ENCODE measurements around the gene ACAD8.

ACAD8 gene

GRCh38 chr11:134216816-134217215, 36.6 kb upstream of the ACAD8 start:
- no peaks in the 10 kb centered on the region for H3K4me1 ChIP-seq
- H3K4me3 ChIP-seq: no peak overlapping the region
- no peaks in the 10 kb centered on the region for H3K9me3 ChIP-seq
- no peak for TF ChIP-seq CTCF (IDR thresholded peaks at IDR 0.05)
- H3K27me3 ChIP-seq: no peaks in the 10 kb centered on the region
- H3K36me3 ChIP-seq: peaks cover 0 to 47% (median 7%) of the 10 kb centered on the region in 3 donors
- DNase-seq: no peak
- intact Hi-C loops (cut with DNase I; ENCODE audit: low total_unique reads): no loop called here
- no peak overlapping the region for H3K27ac ChIP-seq

- Histone ChIP-seq H3K27ac (no peak overlapping the region), H3K36me3 (peaks cover 0 to 16% (median 7%) of the 10 kb centered on the region in 3 donors), H3K27me3 (no peaks in the 10 kb centered on the region), H3K9me3 (no peaks in the 10 kb centered on the region), H3K4me1 (peaks cover 0 to 36% (median 28%) of the 10 kb centered on the region in 4 donors), H3K4me3 (peak overlapping the region; percentile 74 to 86)
- DNase-seq: no peak
- no peak for TF ChIP-seq CTCF (IDR thresholded peaks at IDR 0.05)
- intact Hi-C loops (cut with DNase I; ENCODE audit: low total_unique reads): no loop called here
Observed at GRCh38 chr11:134223121-134223520, 30.2 kb upstream of the ACAD8 start.

- intact Hi-C loops (cut with DNase I; ENCODE audit: low total_unique reads): loop anchor here (2.0 kb wide), 1 partner anchor 29 kb away; the partner anchor contains the start of genes ACAD8 and THYN1
- H3K9me3 ChIP-seq: no peaks in the 10 kb centered on the region
- peak in 1 of 2 experiments; percentile 30 for TF ChIP-seq CTCF (IDR thresholded peaks at IDR 0.05)
- H3K4me1 ChIP-seq: peaks cover 0 to 40% (median 28%) of the 10 kb centered on the region in 4 donors
- peaks cover 0 to 9% (median 3%) of the 10 kb centered on the region in 3 donors for H3K36me3 ChIP-seq
- no peaks in the 10 kb centered on the region for H3K27me3 ChIP-seq
- peak within 1 kb of the TSS; percentile 85 to 87 for H3K27ac ChIP-seq
- peak within 1 kb of the TSS; percentile 74 to 86 for H3K4me3 ChIP-seq
- peak; percentile 96 to 97 for DNase-seq
Observed at GRCh38 chr11:134223836-134224709, 29.3 kb upstream of the ACAD8 start, which contains the start of the genes NCAPD3 and VPS26B. Gene NCAPD3, minus strand, starts transcription at chr11:134223967. Its CDS starts 41 bp downstream, at chr11:134223926. Gene VPS26B, plus strand, starts transcription at chr11:134224671. Its CDS starts 452 bp downstream, at chr11:134225123.

DNA sequence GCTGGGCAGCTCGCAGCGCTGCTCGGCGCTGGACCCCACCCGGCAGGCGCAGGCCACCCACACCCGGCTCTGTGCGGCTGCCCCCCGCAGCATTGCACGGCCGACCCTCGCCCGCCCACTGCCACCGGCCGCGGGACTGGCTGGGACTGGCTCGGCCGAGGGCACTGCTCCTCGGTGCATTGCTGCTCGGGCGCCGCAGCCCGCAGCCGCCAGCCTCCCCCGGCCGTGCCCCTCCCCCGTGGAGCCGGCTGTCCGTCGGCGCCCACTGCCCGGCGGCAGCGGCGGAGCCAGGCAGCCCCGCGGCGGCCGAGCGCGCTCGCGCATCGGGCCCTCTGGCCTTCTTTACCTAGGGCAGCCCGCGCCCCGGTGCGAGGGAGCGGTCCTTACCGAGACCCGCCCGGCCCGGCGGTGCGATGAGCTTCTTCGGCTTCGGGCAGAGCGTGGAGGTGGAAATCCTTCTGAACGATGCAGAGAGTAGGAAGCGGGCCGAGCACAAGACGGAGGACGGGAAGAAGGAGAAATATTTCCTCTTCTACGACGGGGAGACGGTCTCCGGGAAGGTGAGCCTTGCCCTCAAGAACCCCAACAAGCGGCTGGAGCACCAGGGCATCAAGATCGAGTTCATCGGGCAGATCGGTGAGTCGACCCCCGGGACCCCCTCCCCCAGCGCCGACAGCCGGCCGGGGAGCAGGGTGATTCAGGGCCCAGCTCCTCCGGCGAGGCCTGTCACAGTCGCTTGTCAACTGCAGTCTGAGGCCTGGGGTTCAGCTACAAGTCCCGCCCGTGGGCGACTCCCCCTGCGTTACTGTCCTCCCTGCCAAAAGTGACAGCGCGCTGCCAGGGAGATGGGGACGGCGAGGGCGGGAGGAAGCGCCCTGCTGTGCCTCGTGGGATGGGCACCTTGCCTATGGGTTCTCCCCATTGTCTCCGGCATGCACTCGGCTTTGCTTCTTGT, 28.4 kb upstream of the ACAD8 start:
- H3K4me1 ChIP-seq: peaks cover 0 to 44% (median 29%) of the 10 kb centered on the region in 4 donors
- H3K27me3 ChIP-seq: no peaks in the 10 kb centered on the region
- no peaks in the 10 kb centered on the region for H3K9me3 ChIP-seq
- H3K36me3 ChIP-seq: no peaks in the 10 kb centered on the region
- intact Hi-C loops (cut with DNase I; ENCODE audit: low total_unique reads): loop anchor here (2.0 kb wide), 1 partner anchor 28 kb away; the partner anchor contains the start of genes ACAD8 and THYN1
- peak; percentile 61 to 83 for DNase-seq
- no peak for TF ChIP-seq CTCF (IDR thresholded peaks at IDR 0.05)
- peak overlapping the region; percentile 85 to 87 for H3K27ac ChIP-seq
- peak overlapping the region; percentile 74 to 86 for H3K4me3 ChIP-seq

GRCh38 chr11:134226806-134227325, 26.5 kb upstream of the ACAD8 start:
- no peak for TF ChIP-seq CTCF (IDR thresholded peaks at IDR 0.05)
- DNase-seq: no peak
- Histone ChIP-seq H3K4me1 (peaks cover 0 to 48% (median 29%) of the 10 kb centered on the region in 4 donors), H3K27me3 (no peaks in the 10 kb centered on the region), H3K27ac (no peak overlapping the region), H3K36me3 (no peaks in the 10 kb centered on the region), H3K4me3 (peak overlapping the region in 1 of 2 donors; percentile 74), H3K9me3 (no peaks in the 10 kb centered on the region)
- intact Hi-C loops (cut with DNase I; ENCODE audit: low total_unique reads): no loop called here
